Retina (tissue), 1 donor: ENCODE results near the gene CFAP206.
"Not testable (repeated sequence)": the region's sequence is repeated elsewhere in the genome, so short reads cannot be mapped to it uniquely, and the experiment has no call there.

Experiments used
- DNase-seq: peaks from one replicate; pipeline ENCODE4 v3.0.0-alpha.2; 2016

CFAP206 gene

DNA sequence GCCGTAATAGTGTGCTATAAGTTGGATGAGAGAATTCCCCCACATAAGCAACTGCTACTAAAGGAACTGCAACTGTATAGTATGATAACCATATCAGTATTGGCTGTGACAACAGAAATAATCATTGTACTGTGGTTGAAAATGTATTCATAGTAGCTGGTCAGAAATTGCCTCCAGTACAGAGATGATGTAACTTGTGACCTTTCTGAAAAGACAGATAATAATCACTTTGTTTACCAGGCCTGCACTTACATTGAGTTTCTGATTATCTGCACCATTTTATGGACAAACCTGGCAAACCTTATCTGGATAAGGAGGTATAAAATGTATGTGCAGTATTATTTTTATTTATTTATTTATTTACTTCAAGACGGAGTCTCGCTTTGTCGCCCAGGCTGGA lies 19.0 kb downstream of the CFAP206 start:
- no peak for DNase-seq

DNA sequence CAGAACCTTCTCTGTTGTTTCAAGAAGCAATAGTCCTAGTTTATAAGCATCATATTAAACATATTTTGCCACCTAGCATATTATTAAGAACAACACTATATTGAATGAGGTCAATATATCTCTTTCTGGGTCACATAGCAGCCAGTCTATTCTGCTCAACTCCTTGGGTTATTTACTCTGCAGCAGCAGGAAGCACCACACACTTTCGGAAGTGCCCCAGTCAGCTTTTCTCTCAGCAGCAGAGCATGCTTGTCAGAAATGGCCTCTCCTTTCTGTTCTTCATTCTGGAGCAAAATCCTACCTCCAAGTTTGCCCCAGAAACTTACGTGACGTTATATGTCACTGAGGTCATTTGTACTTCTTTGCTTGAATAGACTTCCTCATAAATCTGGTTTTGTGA lies 22.7 kb downstream of the CFAP206 start:
- DNase-seq: no peak

DNA sequence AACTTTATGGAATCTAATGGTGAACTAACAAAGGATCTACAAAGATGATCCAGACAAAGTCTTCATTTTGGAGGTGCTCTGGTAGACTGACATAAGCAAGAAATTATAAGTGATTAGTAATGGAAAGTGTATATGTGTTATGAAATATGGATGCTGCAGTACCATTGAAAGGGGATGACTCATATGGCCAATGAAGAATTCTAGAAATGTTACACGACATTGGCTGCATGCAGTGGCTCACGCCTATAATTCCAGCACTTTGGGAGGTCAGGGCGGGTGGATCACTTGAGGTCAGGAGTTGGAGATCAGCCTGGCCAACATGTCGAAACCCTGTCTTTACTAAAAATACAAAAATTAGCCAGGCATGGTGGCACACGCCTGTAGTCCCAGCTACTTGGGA lies 23.5 kb downstream of the CFAP206 start:
- no peak for DNase-seq

- peak; percentile 44 for DNase-seq
Observed at GRCh38 chr6:87436435-87436834, 28.7 kb downstream of the CFAP206 start.

- no peak for DNase-seq
Observed at GRCh38 chr6:87441711-87442110, 33.9 kb downstream of the CFAP206 start.

- DNase-seq: no peak
Observed at GRCh38 chr6:87444362-87444761, 36.6 kb downstream of the CFAP206 start.

DNA sequence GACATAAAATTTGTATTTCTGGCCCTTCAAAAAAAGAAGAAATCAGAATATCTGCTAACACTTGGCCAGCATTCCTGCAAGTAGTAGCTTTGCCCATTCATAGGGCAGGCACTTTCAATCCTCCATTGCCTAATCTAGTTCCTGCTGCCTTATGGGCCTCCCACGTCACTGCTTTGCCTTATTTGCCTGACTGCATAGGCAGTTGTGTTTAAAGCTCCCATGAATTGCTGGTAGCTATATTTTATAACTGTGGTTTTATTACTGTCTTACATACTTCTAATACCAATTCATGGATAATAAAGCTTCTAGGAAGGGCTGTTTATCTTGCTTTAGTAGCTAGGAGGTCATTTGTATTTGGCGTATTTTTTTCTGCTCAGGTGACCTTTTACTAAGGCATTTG lies 57.3 kb downstream of the CFAP206 start:
- DNase-seq: no peak

GRCh38 chr6:87472525-87473418 lies 65.0 kb downstream of the CFAP206 start, which contains the start of gene SLC35A1:
TSS of gene SLC35A1 (plus strand) at chr6:87472974. CDS start at chr6:87473004, 30 bp downstream.
- peak; percentile 97 for DNase-seq

DNA sequence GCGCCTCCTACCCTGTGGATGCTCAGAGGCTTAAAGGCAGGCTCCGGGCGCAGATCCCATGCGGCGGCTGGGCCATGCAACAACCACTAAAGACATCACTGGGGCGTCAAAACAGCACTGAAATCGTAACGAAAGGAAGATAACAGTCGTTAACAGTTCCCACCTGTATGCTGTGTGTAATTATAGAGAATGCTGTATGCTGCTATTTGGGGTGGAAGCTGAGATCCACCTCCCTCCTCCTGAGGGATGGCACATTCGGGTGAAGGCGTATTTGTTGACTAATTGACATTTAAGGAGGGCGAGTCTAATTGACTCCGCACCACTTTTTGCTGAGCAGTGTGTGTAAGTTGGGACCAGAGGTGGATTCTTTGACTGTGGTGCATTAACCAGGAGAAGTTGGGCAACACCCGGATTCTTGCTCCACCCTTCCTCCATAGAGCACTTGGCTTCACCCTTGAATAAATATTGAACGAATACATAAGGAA lies 65.7 kb downstream of the CFAP206 start:
- no peak for DNase-seq

DNA sequence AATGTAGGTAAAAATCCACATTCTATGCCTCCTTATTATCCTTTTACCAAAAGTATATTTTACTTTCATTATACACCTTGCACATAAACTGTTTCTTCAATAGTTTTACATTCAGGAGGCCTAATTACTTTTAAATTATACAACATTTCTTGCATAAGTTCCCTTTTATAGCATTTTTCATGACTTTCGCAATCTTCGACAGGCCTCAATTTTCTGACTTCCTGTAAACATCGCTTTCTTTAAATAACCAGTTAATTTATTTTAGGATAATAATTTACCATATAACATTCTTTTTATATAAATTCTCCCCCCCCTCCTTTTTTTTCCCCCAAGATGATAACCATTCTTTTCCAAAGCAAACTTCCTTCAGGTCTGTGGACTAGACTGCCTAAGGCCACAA lies 74.2 kb downstream of the CFAP206 start:
- no peak for DNase-seq

DNA sequence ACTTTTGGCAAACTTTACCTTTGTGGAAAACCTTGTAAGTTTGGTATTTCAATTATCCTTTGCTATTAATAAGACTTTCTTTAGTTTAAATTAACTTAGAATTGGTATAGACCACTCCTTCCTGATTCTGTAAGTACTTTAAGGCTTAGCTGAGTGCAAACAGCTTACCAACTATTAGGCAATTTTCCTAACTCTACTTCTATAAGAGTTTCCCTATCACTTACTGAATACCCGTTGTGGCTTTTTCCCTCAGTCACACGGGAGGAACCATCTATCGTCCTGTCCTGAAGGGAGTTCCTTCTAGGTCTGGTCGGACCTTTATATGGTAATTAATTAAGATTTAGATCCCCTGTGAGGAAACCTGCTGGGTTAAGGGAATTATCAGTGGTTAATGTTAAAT lies 74.6 kb downstream of the CFAP206 start:
- no peak for DNase-seq

DNA sequence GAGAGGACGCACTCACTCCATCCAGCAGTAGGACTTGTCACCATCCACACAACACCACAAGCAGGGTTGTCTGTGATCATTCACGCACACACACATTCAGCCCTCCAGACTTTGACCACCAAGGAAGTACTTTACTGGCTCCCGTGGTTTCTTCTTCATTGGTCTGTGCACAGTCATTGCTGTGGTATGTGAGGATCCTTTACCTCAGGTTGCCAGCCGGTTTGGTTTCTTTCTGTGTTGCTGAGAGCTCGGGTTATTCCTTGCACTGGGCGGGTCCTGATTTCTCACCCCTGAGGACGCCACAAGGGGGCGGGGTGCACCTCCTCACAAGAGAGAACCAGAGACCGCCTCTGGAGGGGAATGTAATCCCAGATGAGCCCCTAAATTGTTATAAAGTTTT lies 76.2 kb downstream of the CFAP206 start:
- no peak for DNase-seq

DNA sequence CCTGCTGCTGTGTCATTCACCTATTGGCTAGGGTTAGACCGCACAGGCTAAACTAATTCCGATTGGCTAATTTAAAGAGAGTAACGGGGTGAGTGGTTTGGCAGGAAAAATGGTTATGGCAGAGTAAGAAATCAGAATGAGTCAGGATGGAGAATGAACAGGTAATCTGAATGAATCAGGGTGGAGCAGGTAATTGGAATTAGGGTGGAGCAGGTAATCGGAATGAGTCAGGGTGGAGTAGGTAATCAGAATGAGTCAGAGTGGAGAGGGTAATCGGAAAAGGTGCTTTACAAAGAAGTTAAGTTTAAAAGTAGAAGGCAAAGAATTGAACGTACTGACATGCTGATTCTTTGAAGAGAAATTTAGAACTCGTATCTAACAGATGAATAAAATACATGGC lies 76.7 kb downstream of the CFAP206 start:
- DNase-seq: no peak

- DNase-seq: no peak
Observed at GRCh38 chr6:87487555-87487954, 79.8 kb downstream of the CFAP206 start.

- DNase-seq: not testable (repeated sequence)
Observed at GRCh38 chr6:87489326-87489725, 81.6 kb downstream of the CFAP206 start.

DNA sequence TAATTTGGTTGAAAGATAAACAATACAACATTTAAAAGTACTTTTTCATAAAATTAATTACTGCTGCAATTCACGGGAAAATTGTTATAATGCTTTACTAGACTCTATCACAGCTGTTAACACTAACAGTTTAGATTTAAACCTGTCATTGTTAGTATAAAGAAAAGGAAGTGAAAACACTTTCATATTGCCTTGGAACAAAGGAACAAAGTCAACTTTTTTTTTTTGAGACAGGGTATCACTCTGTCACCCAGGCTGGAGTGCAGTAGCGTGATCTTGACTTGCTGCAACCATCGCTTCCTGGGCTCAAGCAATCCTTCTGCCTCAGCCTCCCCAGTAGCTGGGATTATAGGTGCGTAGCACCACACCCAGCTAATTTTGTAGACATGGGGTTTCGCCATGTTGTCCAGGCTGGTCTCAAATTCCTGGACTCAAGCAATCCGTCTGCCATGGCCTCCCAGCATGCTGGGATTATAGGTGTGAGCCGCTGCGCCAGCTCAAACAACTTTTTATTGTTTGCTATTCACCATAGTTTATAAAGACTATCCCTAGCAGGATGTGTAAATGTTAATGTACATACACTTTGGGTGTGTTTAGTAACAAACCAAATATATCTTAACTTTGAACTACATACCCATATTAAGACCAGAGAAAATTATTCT lies 87.1 kb downstream of the CFAP206 start:
- DNase-seq: no peak

GRCh38 chr6:87498048-87498447 lies 90.3 kb downstream of the CFAP206 start:
- no peak for DNase-seq

- no peak for DNase-seq
Observed at GRCh38 chr6:87501809-87502572, 94.2 kb downstream of the CFAP206 start.

GRCh38 chr6:87504441-87504840 lies 96.7 kb downstream of the CFAP206 start:
- DNase-seq: no peak
